Mammary epithelial cell (primary cell): ENCODE data around the gene CTCF.

Experiments
- CTCF ChIP-seq, 2 donors: IDR thresholded peaks in 1 of 2; conservative IDR thresholded peaks in 1 of 2; 2 replicates each; pipeline ENCODE4 v1.5.1; 2011 to 2012; ENCODE audit warnings: inconsistent platforms in 2 of 2, low read length in 2 of 2, mild to moderate bottlenecking in 2 of 2, control low read depth in 1 of 2, low read depth in 1 of 2; ENCODE audit not compliant: insufficient read depth in 1 of 2; ENCODE audit errors: extremely low read depth in 1 of 2
- EZH2 ChIP-seq: IDR thresholded peaks from 2 replicates; pipeline ENCODE4 v1.6.1; 2012; ENCODE audit warnings: low read length, inconsistent platforms, borderline replicate concordance

GRCh38 chr16:67521095-67521804, 41.1 kb upstream of the CTCF start:
- TF ChIP-seq EZH2 (no peak), CTCF (conservative IDR thresholded peaks at IDR 0.05 in 1 of 2, IDR thresholded peaks at IDR 0.05 in 1 of 2; ENCODE audit: extremely low read depth in 1 of 2, insufficient read depth in 1 of 2, low read depth in 1 of 2, low read length in 2 of 2) (peak; percentile 96 to 98)
